IMR-90 (cell line): ENCODE results near the gene ZBTB39. TPM values are rescaled to one million over a fixed set of nuclear protein-coding genes. Genes with fewer than 3 reads are reported as not detected.

ENCODE experiments used
- ATAC-seq: fragments of 200-7000 bp; cut with Tn5 transposase; 2 replicates; pipeline ENCODE4 v1.9.1; 2020; ENCODE audit warnings: low read depth, mild to moderate bottlenecking, moderate library complexity
- BruUV-seq: library from RNA; stranded (reverse); fragments of 400-500 nt; replicated peaks from 2 replicates; lab custom pipeline; 2021; lab: Mats Ljungman, UMichigan
- CTCF ChIA-PET: fragments of 300-600 bp; formaldehyde crosslinking; extraction: SDS; loops from one replicate; lab custom pipeline; 2021; ENCODE audit warnings: antibody characterized with exemption; lab: Yijun Ruan, JAX
- POLR2A ChIA-PET: fragments of 300-600 bp; sonication (Branson Sonifier 250); formaldehyde crosslinking; loops from one replicate; lab custom pipeline; 2022; ENCODE audit warnings: antibody characterized with exemption; ENCODE audit not compliant: unreplicated experiment; lab: Charles Lee
- DNase-seq: peaks from one replicate; pipeline ENCODE4 v3.0.0; 2013
- H2AFZ ChIP-seq: replicated peaks from 2 replicates; pipeline ENCODE3; 2013; ENCODE audit warnings: low read length, mild to moderate bottlenecking; ENCODE audit not compliant: poor library complexity
- H2AK5ac ChIP-seq: 2 replicates; pipeline ENCODE4 v1.6.1; 2013; ENCODE audit warnings: low read depth, low read length, inconsistent platforms
- H2AK9ac ChIP-seq: replicated peaks from 2 replicates; pipeline ENCODE3; 2013; ENCODE audit warnings: mild to moderate bottlenecking, low read depth, low read length, moderate library complexity; ENCODE audit not compliant: poor library complexity
- H2BK120ac ChIP-seq: 2 replicates; pipeline ENCODE4 v1.6.1; 2013; ENCODE audit warnings: low read depth, low read length, inconsistent platforms
- H2BK15ac ChIP-seq: 3 replicates; pipeline ENCODE4 v1.6.1; 2013; ENCODE audit warnings: low read depth, low read length, inconsistent platforms
- H2BK20ac ChIP-seq: 2 replicates; pipeline ENCODE4 v1.6.1; 2013; ENCODE audit warnings: low read depth, mild to moderate bottlenecking, inconsistent platforms, low read length, moderate library complexity
- H2BK5ac ChIP-seq: 2 replicates; pipeline ENCODE4 v1.6.1; 2013; ENCODE audit warnings: mild to moderate bottlenecking, low read depth, low read length, inconsistent platforms; ENCODE audit not compliant: poor library complexity, severe bottlenecking
- H3K14ac ChIP-seq: replicated peaks from 2 replicates; pipeline ENCODE4 v1.6.1; 2013; ENCODE audit warnings: low read depth, low read length, inconsistent platforms
- H3K18ac ChIP-seq: 2 replicates; pipeline ENCODE4 v1.6.1; 2013; ENCODE audit warnings: low read depth, low read length, control low read depth
- H3K23ac ChIP-seq: 2 replicates; pipeline ENCODE4 v1.6.1; 2013; ENCODE audit warnings: low read depth, low read length, inconsistent platforms
- H3K27ac ChIP-seq: 2 replicates; pipeline ENCODE4 v1.5.1; 2013; ENCODE audit warnings: mild to moderate bottlenecking, control low read depth, low read length; ENCODE audit not compliant: insufficient read depth
- H3K27me3 ChIP-seq: 2 replicates; pipeline ENCODE4 v1.6.1; 2013; ENCODE audit warnings: low read length; ENCODE audit not compliant: control insufficient read depth, insufficient read depth
- H3K36me3 ChIP-seq: 2 replicates; pipeline ENCODE4 v1.6.1; 2013; ENCODE audit warnings: low read length, mixed read lengths; ENCODE audit not compliant: control insufficient read depth, insufficient read depth
- H3K4ac ChIP-seq: 2 replicates; pipeline ENCODE4 v1.6.1; 2013; ENCODE audit warnings: low read depth, low read length, inconsistent platforms
- H3K4me1 ChIP-seq: 2 replicates; pipeline ENCODE4 v1.6.1; 2013; ENCODE audit warnings: low read length, mixed read lengths; ENCODE audit not compliant: control insufficient read depth, insufficient read depth
- H3K4me2 ChIP-seq: 2 replicates; pipeline ENCODE4 v1.6.1; 2013; ENCODE audit warnings: low read depth, mild to moderate bottlenecking, control low read depth, low read length, moderate library complexity
- H3K4me3 ChIP-seq: 2 replicates; pipeline ENCODE4 v1.5.1; 2013; ENCODE audit warnings: low read depth, mild to moderate bottlenecking, control low read depth, low read length, moderate library complexity; ENCODE audit not compliant: insufficient read depth
- H3K56ac ChIP-seq: 2 replicates; pipeline ENCODE4 v1.6.1; 2013; ENCODE audit warnings: low read length, inconsistent platforms; ENCODE audit not compliant: insufficient read depth; ENCODE audit errors: extremely low read depth
- H3K79me1 ChIP-seq, 2 experiments: 2 replicates each; pipeline ENCODE4 v1.6.1; 2013; ENCODE audit warnings: low read length in 2 of 2, inconsistent platforms in 1 of 2, low read depth in 1 of 2
- H3K9ac ChIP-seq: 2 replicates; pipeline ENCODE4 v1.6.1; 2013; ENCODE audit warnings: low read depth, low read length, control low read depth
- H3K9me1 ChIP-seq: 2 replicates; pipeline ENCODE4 v1.6.1; 2013; ENCODE audit warnings: low read length, inconsistent platforms; ENCODE audit not compliant: insufficient read depth
- H3K9me3 ChIP-seq: 2 replicates; pipeline ENCODE4 v1.6.1; 2013; ENCODE audit warnings: low read length; ENCODE audit not compliant: control insufficient read depth, insufficient read depth
- H4K20me1 ChIP-seq: 2 replicates; pipeline ENCODE4 v1.6.1; 2013; ENCODE audit warnings: low read length, inconsistent platforms; ENCODE audit not compliant: insufficient read depth
- H4K5ac ChIP-seq: 2 replicates; pipeline ENCODE4 v1.6.1; 2013; ENCODE audit warnings: mild to moderate bottlenecking, low read depth, low read length, control low read depth
- H4K8ac ChIP-seq, 2 experiments: 2 replicates each; pipeline ENCODE4 v1.6.1; 2013; ENCODE audit warnings: low read depth in 2 of 2, low read length in 2 of 2, control low read depth in 1 of 2, inconsistent platforms in 1 of 2
- H4K91ac ChIP-seq: 2 replicates; pipeline ENCODE4 v1.6.1; 2013; ENCODE audit warnings: low read depth, low read length, inconsistent platforms; ENCODE audit not compliant: insufficient read depth
- CEBPB ChIP-seq: IDR thresholded peaks from 2 replicates; pipeline ENCODE4 v1.6.1; 2012; ENCODE audit warnings: low read depth, low read length, improper control_type of control experiment
- CHD1 ChIP-seq: IDR thresholded peaks from 2 replicates; pipeline ENCODE4 v1.6.1; 2012; ENCODE audit warnings: low read depth, low read length, improper control_type of control experiment
- CTCF ChIP-seq: conservative IDR thresholded peaks from 2 replicates; pipeline ENCODE4 v1.5.1; 2012; ENCODE audit warnings: mild to moderate bottlenecking, low read depth, low read length, improper control_type of control experiment
- ELK1 ChIP-seq: fragments of 150-350 bp; IDR thresholded peaks from 2 replicates; pipeline ENCODE4 v1.6.1; 2016; ENCODE audit warnings: low read depth, mild to moderate bottlenecking, low read length, moderate library complexity, borderline replicate concordance
- FOS ChIP-seq: fragments of 150-350 bp; IDR thresholded peaks from 2 replicates; pipeline ENCODE4 v1.6.1; 2016; ENCODE audit warnings: low read depth, low read length
- RAD21 ChIP-seq: IDR thresholded peaks from 2 replicates; pipeline ENCODE4 v1.6.1; 2012; ENCODE audit warnings: low read length, improper control_type of control experiment
- RCOR1 ChIP-seq: IDR thresholded peaks from 2 replicates; pipeline ENCODE4 v1.6.1; 2012; ENCODE audit warnings: mild to moderate bottlenecking, low read length, improper control_type of control experiment; ENCODE audit not compliant: insufficient replicate concordance
- USF2 ChIP-seq: fragments of 150-350 bp; IDR thresholded peaks from 2 replicates; pipeline ENCODE4 v1.6.1; 2017; ENCODE audit warnings: mild to moderate bottlenecking, antibody characterized with exemption, low read length, low read depth
- WGBS, 2 experiments: methylation state at CpG; one replicate each; pipeline versions ENCODE4 v1.1.5 to v1.1.7; 2013; ENCODE audit warnings: missing lambda C conversion rate in 2 of 2; ENCODE audit not compliant: insufficient read length in 1 of 2; ENCODE audit errors: extremely low coverage in 2 of 2; 5-methylcytosine and 5-hydroxymethylcytosine counted together
- dilution Hi-C: fragments of 300-500 bp; cut with HindIII; formaldehyde crosslinking; loops from one replicate; pipeline ENCODE4 v1.14.3; 2018; ENCODE audit warnings: low sequenced_read_pairs; ENCODE audit not compliant: unreplicated experiment
- in situ Hi-C: fragments of 300-500 bp; cut with MboI; formaldehyde crosslinking; loops from 3 replicates; pipeline ENCODE4 v1.14.3; 2019; ENCODE audit warnings: low sequenced_read_pairs, inconsistent platforms, mixed read lengths
- intact Hi-C: fragments of 100-400 bp; cut with micrococcal nuclease; formaldehyde crosslinking; loops from 2 replicates; pipeline ENCODE4 v1.10.0; 2022
- polyA plus RNA-seq, 3 experiments: library from polyadenylated mRNA; depleted of rRNA; stranded (reverse); fragments of >200 nt; gene quantifications; 2 replicates each; pipeline ENCODE4 v1.2.3, GENCODE V29; 2012; ENCODE audit warnings: low replicate concordance in 1 of 3
- total RNA-seq: library from RNA; depleted of rRNA; stranded (reverse); fragments of >200 nt; gene quantifications from 2 replicates; pipeline ENCODE4 v1.2.3, GENCODE V29; 2012

ZBTB39 gene
- total and polyA plus RNA-seq, 2 of the 4 experiments (the other 2 are of a cell fraction): 4.0 to 5.2 TPM

- H3K27ac ChIP-seq: no peak overlapping the region
- in situ Hi-C loops: loop anchor here (10.0 kb wide), 1 partner anchor 369 kb away; the partner anchor contains the start of gene BAZ2A
- no peak overlapping the region for H3K4me2 ChIP-seq
- ATAC-seq: no peak
- H2AK5ac ChIP-seq: no peak overlapping the region
- H2BK5ac ChIP-seq: no peak overlapping the region
- H3K14ac ChIP-seq: no peak overlapping the region
- H3K9me3 ChIP-seq: no peaks in the 10 kb centered on the region
- H4K20me1 ChIP-seq: peaks cover 37% of the 10 kb centered on the region
- ChIA-PET CTCF (no interaction called here), POLR2A (no interaction called here)
- H3K4ac ChIP-seq: no peak overlapping the region
- no peak overlapping the region for H2BK20ac ChIP-seq
- H3K9me1 ChIP-seq: peaks cover 9% of the 10 kb centered on the region; the same call in 1 of the 2 replicates
- H4K5ac ChIP-seq: no peak overlapping the region
- intact Hi-C loops: loop anchor here (5.0 to 10.0 kb wide), 2 partner anchors 161 to 359 kb away; partner anchors contain the start of gene ATP5F1B
- H3K4me3 ChIP-seq: no peak overlapping the region
- TF ChIP-seq CEBPB (no peak), RCOR1 (no peak), CHD1 (no peak), CTCF (no peak), FOS (no peak), RAD21 (no peak), ELK1 (no peak), USF2 (no peak)
- H3K27me3 ChIP-seq: no peaks in the 10 kb centered on the region
- no peak overlapping the region for H4K8ac ChIP-seq
- no peak for DNase-seq
- H2BK120ac ChIP-seq: no peak overlapping the region
- BruUV-seq: no TSS peak
- no peak overlapping the region for H3K23ac ChIP-seq
- H3K56ac ChIP-seq: no peak overlapping the region
- no peak overlapping the region for H2BK15ac ChIP-seq
- H2AFZ ChIP-seq: peak overlapping the region; percentile 33
- dilution Hi-C loops: no loop called here
- H3K79me1 ChIP-seq: peaks cover 34 to 77% of the 10 kb centered on the region in 2 experiments
- WGBS, 2 experiments: 97% methylated on average over 8 of the region's 13 CpGs; no CpG with 5 or more reads in 1 of the 2 experiments
- no peak overlapping the region for H4K91ac ChIP-seq
- peaks cover 43% of the 10 kb centered on the region for H3K36me3 ChIP-seq
- no peak overlapping the region for H3K18ac ChIP-seq
- H3K9ac ChIP-seq: no peak overlapping the region
- H3K4me1 ChIP-seq: peaks cover 8% of the 10 kb centered on the region
- H2AK9ac ChIP-seq: no peak overlapping the region
Observed at GRCh38 chr12:57003395-57003794, 3.0 kb downstream of the ZBTB39 start.
